Limb (tissue), 2 donors: ENCODE data around the gene DYRK2.
"Not testable (repeated sequence)": the region's sequence is repeated elsewhere in the genome, so short reads cannot be mapped to it uniquely, and the experiment has no call there.

Source experiments
- DNase-seq, 2 donors: peaks; one replicate each; pipeline ENCODE4 v3.0.0-alpha.2; 2016; ENCODE audit errors: extremely low spot score in 2 of 2

The DYRK2 gene

GRCh38 chr12:67669934-67670631 is 21.5 kb downstream of the DYRK2 start:
- no peak for DNase-seq

GRCh38 chr12:67671419-67671818 is 22.9 kb downstream of the DYRK2 start:
- DNase-seq: no peak

- no peak for DNase-seq
These were observed 23.3 kb downstream of the DYRK2 start for GRCh38 chr12:67671892-67672291.

- not testable (repeated sequence) for DNase-seq
These were observed 24.0 kb downstream of the DYRK2 start for GRCh38 chr12:67672507-67672906.

GRCh38 chr12:67673509-67673908 is 25.0 kb downstream of the DYRK2 start:
- not testable (repeated sequence) for DNase-seq

GRCh38 chr12:67674417-67674816 is 25.9 kb downstream of the DYRK2 start:
- no peak for DNase-seq

- DNase-seq: no peak
These were observed 28.1 kb downstream of the DYRK2 start for GRCh38 chr12:67676624-67677023.

- no peak for DNase-seq
These were observed 28.6 kb downstream of the DYRK2 start for GRCh38 chr12:67677166-67677565.

- DNase-seq: peak in 1 of 2 donors; percentile 77
These were observed 32.7 kb downstream of the DYRK2 start for GRCh38 chr12:67681105-67681778.

- no peak for DNase-seq
These were observed 33.5 kb downstream of the DYRK2 start for GRCh38 chr12:67681941-67682620.

GRCh38 chr12:67689385-67689784 is 40.8 kb downstream of the DYRK2 start:
- DNase-seq: no peak

- DNase-seq: no peak
These were observed 42.1 kb downstream of the DYRK2 start for GRCh38 chr12:67690656-67691055.

GRCh38 chr12:67691220-67691619 is 42.7 kb downstream of the DYRK2 start:
- no peak for DNase-seq

GRCh38 chr12:67692135-67692534 is 43.6 kb downstream of the DYRK2 start:
- DNase-seq: no peak

- DNase-seq: no peak
These were observed 44.4 kb downstream of the DYRK2 start for GRCh38 chr12:67692966-67693365.

- DNase-seq: no peak
These were observed 45.3 kb downstream of the DYRK2 start for GRCh38 chr12:67693894-67694293.

GRCh38 chr12:67694306-67694900 is 45.9 kb downstream of the DYRK2 start:
- peak in 1 of 2 donors; percentile 25 for DNase-seq

GRCh38 chr12:67695974-67696373 is 47.4 kb downstream of the DYRK2 start:
- no peak for DNase-seq

GRCh38 chr12:67697443-67697842 is 48.9 kb downstream of the DYRK2 start:
- no peak for DNase-seq

- DNase-seq: no peak
These were observed 49.4 kb downstream of the DYRK2 start for GRCh38 chr12:67697967-67698366.

- DNase-seq: no peak
These were observed 50.4 kb downstream of the DYRK2 start for GRCh38 chr12:67698672-67699581.
